Fibroblast of mammary gland (primary cell): ENCODE measurements around the gene BANK1.

ENCODE experiments used
- DNase-seq: peaks from one replicate; pipeline ENCODE4 v3.0.0-alpha.2; 2010; ENCODE audit warnings: low read depth
- H3K4me3 ChIP-seq: 2 replicates; pipeline ENCODE4 v1.5.1; 2011; ENCODE audit warnings: low read depth, mild to moderate bottlenecking, low read length, moderate library complexity; ENCODE audit not compliant: control insufficient read depth
- TF ChIP-seq, protein P1 (sequence below): conservative IDR thresholded peaks from 2 replicates; pipeline ENCODE4 v1.5.1; 2011; ENCODE audit warnings: low read depth, low read length, inconsistent platforms; ENCODE audit not compliant: control insufficient read depth, insufficient read depth

BANK1 gene

DNA sequence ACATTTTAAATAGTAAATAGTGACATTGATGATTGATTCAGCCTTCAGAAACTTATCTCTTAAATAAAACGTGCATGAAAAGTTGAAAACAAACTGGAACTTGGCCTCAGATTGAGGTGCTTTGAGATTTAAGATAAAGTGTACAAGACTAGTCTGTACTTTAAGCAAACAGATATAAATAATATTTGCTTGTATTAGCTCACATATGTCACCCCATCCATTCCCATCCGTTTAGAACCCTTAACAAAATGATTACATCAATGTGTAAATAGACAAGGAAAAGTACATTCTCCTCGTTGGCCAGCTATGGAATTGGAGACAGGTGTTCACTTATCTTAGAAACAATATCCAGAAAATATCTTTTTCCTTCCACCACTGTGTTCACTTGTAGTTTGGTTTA is 130.8 kb downstream of the BANK1 start:
- TF ChIP-seq, protein P1, sequence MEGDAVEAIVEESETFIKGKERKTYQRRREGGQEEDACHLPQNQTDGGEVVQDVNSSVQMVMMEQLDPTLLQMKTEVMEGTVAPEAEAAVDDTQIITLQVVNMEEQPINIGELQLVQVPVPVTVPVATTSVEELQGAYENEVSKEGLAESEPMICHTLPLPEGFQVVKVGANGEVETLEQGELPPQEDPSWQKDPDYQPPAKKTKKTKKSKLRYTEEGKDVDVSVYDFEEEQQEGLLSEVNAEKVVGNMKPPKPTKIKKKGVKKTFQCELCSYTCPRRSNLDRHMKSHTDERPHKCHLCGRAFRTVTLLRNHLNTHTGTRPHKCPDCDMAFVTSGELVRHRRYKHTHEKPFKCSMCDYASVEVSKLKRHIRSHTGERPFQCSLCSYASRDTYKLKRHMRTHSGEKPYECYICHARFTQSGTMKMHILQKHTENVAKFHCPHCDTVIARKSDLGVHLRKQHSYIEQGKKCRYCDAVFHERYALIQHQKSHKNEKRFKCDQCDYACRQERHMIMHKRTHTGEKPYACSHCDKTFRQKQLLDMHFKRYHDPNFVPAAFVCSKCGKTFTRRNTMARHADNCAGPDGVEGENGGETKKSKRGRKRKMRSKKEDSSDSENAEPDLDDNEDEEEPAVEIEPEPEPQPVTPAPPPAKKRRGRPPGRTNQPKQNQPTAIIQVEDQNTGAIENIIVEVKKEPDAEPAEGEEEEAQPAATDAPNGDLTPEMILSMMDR: no peak
- no peak overlapping the region for H3K4me3 ChIP-seq
- no peak for DNase-seq

DNA sequence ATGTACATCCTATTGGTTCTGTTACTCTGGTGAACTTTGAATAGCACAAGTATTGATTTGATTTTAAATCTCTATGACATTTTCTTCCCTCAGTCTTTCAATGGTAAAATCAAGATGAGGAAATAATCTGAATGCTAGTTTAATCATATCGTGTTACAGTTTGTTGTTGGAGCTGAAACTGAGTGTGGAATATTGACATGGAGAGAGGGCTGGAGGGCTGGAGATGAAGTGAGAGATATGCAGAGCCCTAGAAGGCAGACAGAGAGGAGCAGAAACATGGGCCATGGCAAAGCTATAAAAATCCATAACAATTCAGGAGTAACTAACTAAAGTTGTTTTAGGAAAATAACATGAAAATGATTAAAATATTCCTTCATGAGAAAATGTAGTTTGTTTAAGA is 141.1 kb downstream of the BANK1 start:
- DNase-seq: no peak
- no peak overlapping the region for H3K4me3 ChIP-seq
- TF ChIP-seq, protein P1: no peak

DNA sequence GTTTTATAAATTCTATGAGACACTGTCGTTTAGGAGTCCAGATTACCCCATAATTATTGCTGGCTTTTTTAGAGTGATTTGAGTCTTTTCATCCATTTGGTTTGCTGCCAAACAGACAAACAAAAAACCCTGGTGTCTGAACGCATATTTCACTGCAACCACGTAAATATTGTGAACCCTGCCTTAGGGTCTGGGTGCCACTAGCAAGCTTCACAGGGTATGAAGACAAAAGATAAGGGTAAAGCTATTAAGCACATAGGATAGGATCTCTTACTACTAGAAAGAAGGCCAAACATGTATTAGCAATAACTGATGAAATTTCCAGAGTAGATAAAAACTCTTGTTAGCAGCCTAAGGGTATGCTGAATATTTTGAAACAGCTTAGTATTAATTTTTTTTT is 143.3 kb downstream of the BANK1 start:
- no peak for DNase-seq
- no peak overlapping the region for H3K4me3 ChIP-seq
- TF ChIP-seq, protein P1: no peak

DNA sequence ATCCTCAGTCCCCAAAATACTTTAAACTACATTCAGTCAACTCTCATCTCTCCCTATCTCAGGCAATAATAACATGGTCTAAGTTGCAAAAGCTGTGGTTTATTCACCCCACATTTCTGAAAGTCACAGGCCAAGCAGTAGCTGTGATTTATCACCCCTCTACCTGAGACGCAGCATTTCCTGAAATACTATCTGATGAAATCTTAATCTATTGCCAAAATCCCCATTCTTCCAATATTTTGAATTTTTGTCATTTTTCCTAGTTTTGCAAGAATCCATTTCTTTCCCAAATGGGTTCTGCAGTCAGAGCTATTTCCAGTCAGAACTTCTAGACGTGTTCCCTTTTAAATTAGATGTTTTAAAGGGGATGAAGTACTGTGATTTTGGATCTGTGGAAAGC is 148.3 kb downstream of the BANK1 start:
- no peak for DNase-seq
- H3K4me3 ChIP-seq: no peak overlapping the region

DNA sequence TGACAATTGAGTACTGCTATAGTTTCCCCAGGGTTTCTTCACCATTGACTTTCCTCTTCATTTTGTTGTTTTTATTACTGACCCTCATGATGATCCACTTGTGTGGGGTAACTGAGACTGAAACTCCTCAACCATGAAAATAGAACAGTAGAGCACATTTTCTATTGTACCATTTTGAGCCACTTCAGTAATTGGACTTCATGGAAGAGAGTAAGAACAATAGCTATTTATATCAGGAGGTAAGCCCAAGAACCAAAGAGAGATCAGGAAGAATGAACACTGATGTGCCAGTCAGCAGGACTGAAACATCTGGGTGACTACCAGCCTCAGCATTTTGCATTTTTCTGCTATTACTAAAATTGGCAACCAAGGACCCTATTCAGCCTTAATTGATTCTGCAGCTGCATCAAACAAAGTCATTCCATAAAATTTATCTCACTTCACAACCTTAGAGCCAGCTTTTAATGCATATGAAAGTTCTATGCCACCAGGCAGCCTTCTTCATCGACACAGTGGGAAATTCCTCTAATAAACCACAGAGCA is 151.4 kb downstream of the BANK1 start:
- DNase-seq: no peak
- TF ChIP-seq, protein P1: no peak
- no peak overlapping the region for H3K4me3 ChIP-seq

More for the DNA sequence above, 148.3 kb downstream of the BANK1 start:
- TF ChIP-seq, protein P1: no peak

DNA sequence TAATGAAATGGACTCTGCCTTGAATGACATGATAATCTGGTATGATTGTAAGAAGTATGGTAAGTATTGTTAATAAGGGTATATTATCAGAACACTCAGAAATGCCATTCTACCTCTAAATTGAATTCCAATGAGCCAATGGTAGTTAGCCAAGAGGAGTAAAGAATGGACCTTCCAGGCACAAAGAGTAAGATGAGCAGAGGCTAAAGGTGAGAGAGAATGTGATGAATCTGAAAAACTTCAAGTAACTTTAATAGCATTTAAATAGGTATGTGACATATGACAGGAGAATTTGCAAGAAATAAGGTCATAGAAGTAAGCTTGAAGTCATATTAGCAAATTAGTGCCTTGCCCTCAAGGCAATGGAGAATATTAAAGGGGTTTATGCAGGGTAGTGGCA is 152.4 kb downstream of the BANK1 start:
- DNase-seq: no peak
- no peak overlapping the region for H3K4me3 ChIP-seq
- TF ChIP-seq, protein P1: no peak

DNA sequence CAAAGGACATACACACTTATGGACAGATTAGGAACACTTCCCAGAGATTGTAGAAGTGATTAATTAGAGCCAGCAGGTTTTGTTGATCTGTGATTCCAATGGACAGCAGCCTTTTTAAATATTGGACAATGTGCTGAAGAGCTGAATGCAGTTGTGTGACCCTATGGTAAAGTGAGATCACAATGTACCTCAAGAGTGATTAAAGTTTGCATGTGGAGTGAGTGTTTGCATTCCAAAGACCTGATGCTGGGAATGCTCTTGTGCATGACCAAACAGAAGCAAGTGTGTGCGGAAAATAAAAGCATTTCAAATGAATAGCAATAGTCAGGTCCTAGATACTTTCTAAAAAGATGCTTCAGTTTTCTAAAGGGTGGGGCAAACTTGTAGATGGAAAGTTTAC is 154.1 kb downstream of the BANK1 start:
- DNase-seq: peak; percentile 6
- TF ChIP-seq, protein P1: no peak

More for the DNA sequence above, 154.1 kb downstream of the BANK1 start:
- no peak overlapping the region for H3K4me3 ChIP-seq
